RWPE1 (cell line): ENCODE data around the gene PLXNB1.
A peak's percentile ranks its signal among the peaks of the same experiment; 100 is the strongest.

ENCODE experiments used
- CTCF ChIA-PET: fragments of 350-600 bp; sonication (Branson Sonifier 250); formaldehyde crosslinking; extraction: SDS; loops from one replicate; lab custom pipeline; 2021; lab: Yijun Ruan, JAX
- POLR2A ChIA-PET: fragments of 400-600 bp; formaldehyde crosslinking; extraction: SDS; loops from one replicate; lab custom pipeline; 2020; ENCODE audit warnings: antibody characterized with exemption; ENCODE audit not compliant: low non-redundant PET; lab: Yijun Ruan, JAX
- DNase-seq: peaks from one replicate; pipeline ENCODE4 v3.0.0; 2012; ENCODE audit warnings: low spot score
- H3K27ac ChIP-seq: fragments of 450-650 bp; 2 replicates; pipeline ENCODE4 v1.5.1; 2017
- TF ChIP-seq, protein P1 (sequence below): fragments of 450-650 bp; conservative IDR thresholded peaks from 2 replicates; pipeline ENCODE4 v1.5.1; 2017; ENCODE audit warnings: low read depth, mild to moderate bottlenecking

Gene PLXNB1

DNA sequence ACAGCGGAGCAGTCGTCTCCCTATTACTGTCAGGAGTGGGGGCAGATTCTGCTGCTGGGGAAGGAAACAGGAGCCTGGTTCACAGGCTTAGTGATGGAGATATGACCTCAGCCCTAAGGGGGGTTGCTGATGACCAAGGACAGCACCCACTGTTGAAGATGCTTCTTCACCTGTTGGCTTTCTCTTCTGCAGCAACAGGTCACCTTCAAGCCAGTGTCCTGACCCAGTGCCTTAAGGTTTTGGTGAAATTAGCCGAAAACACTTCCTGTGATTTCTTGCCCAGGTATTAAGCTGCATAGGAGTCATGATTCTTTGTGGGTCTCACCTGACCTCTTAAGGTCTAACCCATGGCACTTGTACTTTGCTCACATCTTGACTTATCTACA lies 30.6 kb upstream of the PLXNB1 start:
- CTCF ChIA-PET = no interaction called here
- TF ChIP-seq, protein P1, sequence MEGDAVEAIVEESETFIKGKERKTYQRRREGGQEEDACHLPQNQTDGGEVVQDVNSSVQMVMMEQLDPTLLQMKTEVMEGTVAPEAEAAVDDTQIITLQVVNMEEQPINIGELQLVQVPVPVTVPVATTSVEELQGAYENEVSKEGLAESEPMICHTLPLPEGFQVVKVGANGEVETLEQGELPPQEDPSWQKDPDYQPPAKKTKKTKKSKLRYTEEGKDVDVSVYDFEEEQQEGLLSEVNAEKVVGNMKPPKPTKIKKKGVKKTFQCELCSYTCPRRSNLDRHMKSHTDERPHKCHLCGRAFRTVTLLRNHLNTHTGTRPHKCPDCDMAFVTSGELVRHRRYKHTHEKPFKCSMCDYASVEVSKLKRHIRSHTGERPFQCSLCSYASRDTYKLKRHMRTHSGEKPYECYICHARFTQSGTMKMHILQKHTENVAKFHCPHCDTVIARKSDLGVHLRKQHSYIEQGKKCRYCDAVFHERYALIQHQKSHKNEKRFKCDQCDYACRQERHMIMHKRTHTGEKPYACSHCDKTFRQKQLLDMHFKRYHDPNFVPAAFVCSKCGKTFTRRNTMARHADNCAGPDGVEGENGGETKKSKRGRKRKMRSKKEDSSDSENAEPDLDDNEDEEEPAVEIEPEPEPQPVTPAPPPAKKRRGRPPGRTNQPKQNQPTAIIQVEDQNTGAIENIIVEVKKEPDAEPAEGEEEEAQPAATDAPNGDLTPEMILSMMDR = no peak
- POLR2A ChIA-PET = no interaction called here
- no peak for DNase-seq
- H3K27ac ChIP-seq = peak overlapping the region; percentile 30

DNA sequence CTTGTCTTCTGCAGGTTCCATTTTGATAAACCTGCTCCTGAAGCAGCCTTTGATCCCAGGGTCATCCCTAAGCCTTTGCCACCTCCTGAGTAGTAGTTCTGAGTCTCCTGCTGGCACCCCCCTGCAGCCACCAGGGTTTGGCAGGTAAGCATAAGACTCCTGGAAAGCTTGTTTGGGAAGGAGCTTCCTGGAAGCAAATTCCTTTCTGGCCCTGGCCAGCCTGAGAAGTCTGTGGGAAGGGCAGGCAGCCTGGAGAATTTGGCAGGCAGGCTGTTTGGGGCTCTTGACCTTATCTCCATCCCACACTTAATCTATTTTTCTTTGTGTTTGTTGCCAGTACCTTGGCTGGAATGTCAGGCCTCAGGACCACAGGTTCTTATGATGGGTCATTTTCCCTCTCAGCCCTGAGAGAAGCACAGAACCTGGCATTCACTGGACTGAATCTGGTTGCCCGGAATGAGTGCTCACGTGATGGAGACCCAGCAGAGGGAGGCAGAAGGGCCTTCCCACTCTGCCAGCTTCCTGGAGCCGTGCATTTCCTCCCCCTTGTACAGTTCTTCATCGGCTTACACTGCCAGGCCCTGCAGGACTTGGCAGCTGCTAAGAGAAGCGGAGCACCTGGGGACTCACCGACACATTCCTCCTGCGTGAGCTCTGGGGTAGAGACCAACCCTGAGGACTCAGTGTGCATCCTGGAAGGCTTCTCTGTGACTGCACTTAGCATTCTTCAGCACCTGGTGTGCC lies 30.1 kb upstream of the PLXNB1 start:
- peak overlapping the region; percentile 30 for H3K27ac ChIP-seq
- TF ChIP-seq, protein P1 = no peak
- no peak for DNase-seq
- ChIA-PET CTCF (no interaction called here), POLR2A (no interaction called here)

DNA sequence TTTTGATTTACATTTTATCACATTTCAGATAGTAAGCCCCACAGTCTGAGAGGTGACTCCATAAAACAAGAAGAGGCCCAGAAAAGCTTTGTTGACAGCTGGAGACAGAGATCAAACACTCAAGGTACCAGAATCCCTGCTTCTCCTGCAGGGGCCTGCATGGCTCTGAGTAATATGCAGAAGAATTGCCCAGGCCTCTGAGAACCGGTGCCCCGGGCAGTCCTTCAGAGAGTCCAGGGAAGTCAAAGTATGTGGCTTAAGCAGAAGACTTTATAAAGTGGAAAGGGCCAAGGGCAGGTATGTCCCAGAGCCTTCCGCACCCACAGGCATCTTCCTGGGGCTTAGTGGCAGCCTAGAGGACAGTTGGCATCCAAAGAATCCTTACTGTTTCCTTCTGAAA lies 29.4 kb upstream of the PLXNB1 start:
- DNase-seq = no peak
- ChIA-PET CTCF (interaction anchor here (0.6 kb wide), 1 partner anchor 44 kb away, joined by 3 read pairs; no protein-coding TSS in a partner anchor), POLR2A (no interaction called here)
- peak overlapping the region; percentile 30; the same call in 1 of the 2 replicates for H3K27ac ChIP-seq
- TF ChIP-seq, protein P1 = no peak

DNA sequence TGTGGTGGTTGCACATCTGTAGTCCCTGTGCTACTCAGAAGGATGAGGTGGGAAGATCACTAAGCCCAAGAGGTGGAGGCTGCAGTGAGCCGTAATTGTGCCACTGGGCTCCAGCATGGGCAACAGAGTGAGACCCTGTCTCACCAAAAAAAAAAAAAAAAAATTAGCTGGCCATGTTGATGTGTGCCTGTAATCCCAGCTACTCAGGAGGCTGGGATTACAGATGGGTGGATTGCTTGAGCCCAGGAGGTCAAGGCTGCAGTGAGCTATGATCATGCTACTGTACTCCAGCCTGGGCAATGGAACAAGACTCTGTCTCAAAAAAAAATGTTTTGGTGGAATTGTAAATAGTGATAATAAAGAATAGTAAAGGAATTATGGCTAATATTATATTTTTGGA lies 26.6 kb upstream of the PLXNB1 start:
- DNase-seq = no peak
- TF ChIP-seq, protein P1 = no peak
- H3K27ac ChIP-seq = no peak overlapping the region
- CTCF ChIA-PET = interaction anchor here (0.6 kb wide), 1 partner anchor 97 kb away, joined by 5 read pairs; no protein-coding TSS in a partner anchor
- POLR2A ChIA-PET = no interaction called here

DNA sequence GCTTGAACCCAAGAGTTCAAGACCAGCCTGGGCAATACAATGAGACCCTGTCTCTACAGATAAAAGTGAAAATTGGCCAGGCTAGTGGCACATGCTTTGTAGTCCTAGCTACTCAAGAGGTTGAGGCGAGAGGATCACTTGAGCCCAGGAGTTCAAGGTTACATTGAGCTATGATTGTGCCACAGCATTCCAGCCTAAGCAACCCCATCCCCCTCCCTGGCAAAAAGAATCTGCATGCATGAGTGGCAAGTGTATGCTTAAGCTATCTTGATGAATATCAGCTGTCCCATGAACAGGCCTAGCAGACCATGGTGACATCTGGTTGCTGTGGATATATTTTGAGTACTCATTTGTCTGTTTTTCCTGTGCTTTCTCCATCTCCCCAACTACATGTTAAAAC lies 21.4 kb upstream of the PLXNB1 start:
- CTCF ChIA-PET = no interaction called here
- peak overlapping the region; percentile 10; the same call in 1 of the 2 replicates for H3K27ac ChIP-seq
- POLR2A ChIA-PET = no interaction called here
- no peak for DNase-seq
- TF ChIP-seq, protein P1 = no peak

DNA sequence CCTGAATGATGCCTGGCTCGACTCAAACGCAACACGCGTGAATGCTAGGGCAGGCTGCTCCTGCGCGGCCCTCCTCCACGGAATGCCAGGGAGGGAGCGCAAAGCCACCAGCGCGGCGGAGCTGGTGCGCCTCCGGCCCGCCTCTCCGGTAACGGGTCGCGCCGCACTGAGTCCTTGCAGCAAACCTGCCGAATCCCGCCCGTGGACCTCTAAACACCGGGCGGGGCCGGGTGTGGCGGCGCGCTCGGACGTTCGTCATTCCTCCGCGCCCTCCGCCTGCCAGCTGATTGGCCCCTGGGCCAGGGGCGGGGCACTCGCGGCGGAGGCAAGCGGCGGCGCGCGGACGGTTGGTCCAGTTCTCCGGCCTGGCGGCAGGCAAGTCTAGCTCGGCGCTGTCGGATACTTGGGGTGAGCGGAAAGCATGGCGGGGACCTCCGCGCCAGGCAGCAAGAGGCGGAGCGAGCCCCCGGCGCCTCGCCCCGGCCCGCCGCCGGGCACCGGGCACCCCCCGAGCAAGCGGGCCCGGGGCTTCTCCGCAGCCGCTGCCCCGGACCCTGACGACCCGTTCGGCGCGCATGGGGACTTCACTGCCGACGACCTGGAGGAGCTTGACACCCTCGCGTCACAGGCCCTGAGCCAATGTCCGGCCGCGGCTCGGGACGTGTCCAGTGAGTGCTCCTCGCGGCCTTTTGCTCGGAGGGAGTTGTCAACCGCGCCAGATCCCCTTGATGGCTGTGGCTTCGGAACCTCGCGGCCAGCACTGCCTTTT lies 16.7 kb upstream of the PLXNB1 start, which contains the start of gene ATRIP:
Gene ATRIP (plus strand): TSS at position 313 of the 769 bp plus-strand sequence. CDS start 109 bp downstream, at position 422.
- TF ChIP-seq, protein P1 = no peak
- H3K27ac ChIP-seq = peak within 1 kb of the TSS; percentile 87
- peak; percentile 86 for DNase-seq
- CTCF ChIA-PET = interaction anchor here (0.9 to 1.0 kb wide), 2 partner anchors 10 to 101 kb away, joined by 3 to 5 read pairs; no protein-coding TSS in a partner anchor
- POLR2A ChIA-PET = interaction anchor here (0.6 to 1.2 kb wide), 4 partner anchors 16 to 96 kb away, joined by 3 to 6 read pairs (median 4); no protein-coding TSS in a partner anchor
